Esophagus muscularis mucosa (tissue), 4 donors: Measurements from ENCODE around the gene EEF1AKMT2.

Experiments used
- EP300 ChIP-seq: sonication (generic); formaldehyde crosslinking; IDR thresholded peaks from one replicate; pipeline ENCODE4 v1.6.1; 2017; ENCODE audit warnings: antibody characterized with exemption
- POLR2A ChIP-seq: fragments of 450-650 bp; IDR thresholded peaks from one replicate; pipeline ENCODE4 v1.6.1; 2017; ENCODE audit warnings: antibody characterized with exemption, moderate library complexity, mild to moderate bottlenecking, low read depth
- POLR2AphosphoS5 ChIP-seq, 2 donors: sonication (generic); formaldehyde crosslinking; IDR thresholded peaks; one replicate each; pipeline ENCODE4 v1.6.1; 2017; ENCODE audit warnings: antibody characterized with exemption in 2 of 2
- TF ChIP-seq, protein P1 (sequence below), 3 experiments: fragments of 200-600 bp in 2 of 3; fragments of 450-650 bp in 1 of 3; sonication (generic) in 2 of 3; IDR thresholded peaks; one replicate each; pipeline ENCODE4 v1.5.1; 2017 to 2019; ENCODE audit warnings: antibody characterized with exemption in 3 of 3, mild to moderate bottlenecking in 2 of 3, moderate library complexity in 1 of 3

DNA sequence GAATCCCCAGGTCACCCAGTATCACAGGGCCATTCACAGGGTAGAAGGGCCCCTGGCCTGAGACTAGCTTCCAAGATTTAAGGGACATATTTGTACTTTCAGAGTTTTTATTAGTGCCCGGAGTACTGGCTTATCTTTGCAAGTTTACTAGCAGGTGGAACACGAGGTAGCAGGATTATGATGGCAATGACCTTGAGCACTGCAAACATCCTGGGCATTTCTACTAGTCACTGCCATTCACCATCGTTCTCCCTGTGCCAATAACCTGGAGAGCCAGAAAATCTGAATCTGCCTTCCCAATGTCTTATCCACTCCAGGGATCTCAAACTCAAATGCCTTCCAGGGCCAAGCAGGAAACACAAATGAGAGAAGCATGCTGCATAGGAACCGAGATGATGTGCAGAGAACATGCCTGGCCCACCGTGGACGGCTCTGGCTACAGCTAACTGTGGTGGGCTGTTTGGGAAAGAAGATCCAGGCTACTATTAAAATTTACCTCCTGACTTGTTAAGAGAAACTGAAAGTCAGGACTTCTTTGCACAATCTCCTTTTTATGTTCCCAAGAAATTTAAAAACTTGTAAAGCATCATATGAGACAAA, 64.2 kb downstream of the EEF1AKMT2 start:
- TF ChIP-seq POLR2AphosphoS5 (IDR thresholded peaks at IDR 0.05): no peak
- TF ChIP-seq, protein P1, sequence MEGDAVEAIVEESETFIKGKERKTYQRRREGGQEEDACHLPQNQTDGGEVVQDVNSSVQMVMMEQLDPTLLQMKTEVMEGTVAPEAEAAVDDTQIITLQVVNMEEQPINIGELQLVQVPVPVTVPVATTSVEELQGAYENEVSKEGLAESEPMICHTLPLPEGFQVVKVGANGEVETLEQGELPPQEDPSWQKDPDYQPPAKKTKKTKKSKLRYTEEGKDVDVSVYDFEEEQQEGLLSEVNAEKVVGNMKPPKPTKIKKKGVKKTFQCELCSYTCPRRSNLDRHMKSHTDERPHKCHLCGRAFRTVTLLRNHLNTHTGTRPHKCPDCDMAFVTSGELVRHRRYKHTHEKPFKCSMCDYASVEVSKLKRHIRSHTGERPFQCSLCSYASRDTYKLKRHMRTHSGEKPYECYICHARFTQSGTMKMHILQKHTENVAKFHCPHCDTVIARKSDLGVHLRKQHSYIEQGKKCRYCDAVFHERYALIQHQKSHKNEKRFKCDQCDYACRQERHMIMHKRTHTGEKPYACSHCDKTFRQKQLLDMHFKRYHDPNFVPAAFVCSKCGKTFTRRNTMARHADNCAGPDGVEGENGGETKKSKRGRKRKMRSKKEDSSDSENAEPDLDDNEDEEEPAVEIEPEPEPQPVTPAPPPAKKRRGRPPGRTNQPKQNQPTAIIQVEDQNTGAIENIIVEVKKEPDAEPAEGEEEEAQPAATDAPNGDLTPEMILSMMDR (IDR thresholded peaks at IDR 0.05): no peak
- no peak for TF ChIP-seq POLR2A
- no peak for TF ChIP-seq EP300
